Muscle of leg (tissue), 11 donors: ENCODE measurements around the gene FUT7. TPM values are rescaled to one million over a fixed set of nuclear protein-coding genes. Genes with fewer than 3 reads are reported as not detected.
"Not testable (repeated sequence)": the region's sequence is repeated elsewhere in the genome, so short reads cannot be mapped to it uniquely, and the experiment has no call there.

Source experiments
- DNase-seq: peaks from one replicate; pipeline ENCODE4 v3.0.0; 2013
- H3K27ac ChIP-seq: one replicate; pipeline ENCODE4 v1.5.1; 2013; ENCODE audit warnings: mild to moderate bottlenecking, low read length, control low read depth
- H3K27me3 ChIP-seq: one replicate; pipeline ENCODE4 v1.6.1; 2013; ENCODE audit warnings: low read length; ENCODE audit not compliant: control insufficient read depth, insufficient read depth
- H3K36me3 ChIP-seq: one replicate; pipeline ENCODE4 v1.6.1; 2013; ENCODE audit warnings: low read length; ENCODE audit not compliant: control insufficient read depth, insufficient read depth
- H3K4me1 ChIP-seq: one replicate; pipeline ENCODE4 v1.6.1; 2013; ENCODE audit warnings: low read length; ENCODE audit not compliant: control insufficient read depth, insufficient read depth
- H3K4me3 ChIP-seq: one replicate; pipeline ENCODE4 v1.5.1; 2013; ENCODE audit warnings: low read length, control low read depth
- H3K9me3 ChIP-seq: replicated peaks from 2 replicates; pipeline ENCODE4 v1.6.1; 2013; ENCODE audit warnings: low read depth, low read length; ENCODE audit not compliant: control insufficient read depth
- WGBS: methylation state at CpG from one replicate; pipeline ENCODE4 v1.1.5; 2013; ENCODE audit warnings: missing lambda C conversion rate; ENCODE audit not compliant: insufficient coverage; 5-methylcytosine and 5-hydroxymethylcytosine counted together
- polyA plus RNA-seq, 8 donors: library from polyadenylated mRNA; unstranded; fragments of 120-200 nt; gene quantifications; one replicate each; pipeline versions ENCODE4 v1.2.1 to v1.2.3, GENCODE V29; 2013; ENCODE audit warnings: inconsistent platforms in 1 of 8, low replicate concordance in 1 of 8; ENCODE audit not compliant: insufficient read length in 8 of 8, insufficient read depth in 1 of 8
- total RNA-seq: library from RNA; stranded (reverse); fragments of 120-200 nt; gene quantifications from one replicate; pipeline ENCODE4 v1.2.4, GENCODE V29; 2013

Gene FUT7
- total and polyA plus RNA-seq, 9 donors: 0.05 to 0.16 (median 0.10) TPM; not detected in 5

- no peak for DNase-seq
- H3K36me3 ChIP-seq: no peaks in the 10 kb centered on the region
- no peak overlapping the region for H3K27ac ChIP-seq
- WGBS: 80% methylated on average over 22 of the region's 23 CpGs
- H3K9me3 ChIP-seq: no peaks in the 10 kb centered on the region
- peaks cover 7% of the 10 kb centered on the region for H3K27me3 ChIP-seq
- no peak overlapping the region for H3K4me3 ChIP-seq
- peaks cover 25% of the 10 kb centered on the region for H3K4me1 ChIP-seq
These were observed 33.6 kb upstream of the FUT7 start for GRCh38 chr9:137065336-137065967.

GRCh38 chr9:137064880-137065164, 32.9 kb upstream of the FUT7 start:
- peaks cover 7% of the 10 kb centered on the region for H3K27me3 ChIP-seq

GRCh38 chr9:137064027-137064879, 32.4 kb upstream of the FUT7 start:
- 44% methylated on average over 50 of the region's 55 CpGs for WGBS
- no peaks in the 10 kb centered on the region for H3K9me3 ChIP-seq
- peaks cover 20% of the 10 kb centered on the region for H3K4me1 ChIP-seq
- H3K4me3 ChIP-seq: no peak overlapping the region
- H3K27me3 ChIP-seq: peaks cover 2% of the 10 kb centered on the region
- H3K27ac ChIP-seq: no peak overlapping the region
- peak; percentile 54 for DNase-seq
- H3K36me3 ChIP-seq: no peaks in the 10 kb centered on the region

More at GRCh38 chr9:137064880-137065164, 32.9 kb upstream of the FUT7 start:
- Histone ChIP-seq H3K4me1 (peaks cover 25% of the 10 kb centered on the region), H3K4me3 (no peak overlapping the region), H3K36me3 (no peaks in the 10 kb centered on the region), H3K27ac (no peak overlapping the region), H3K9me3 (no peaks in the 10 kb centered on the region)
- WGBS: 87% methylated on average over 5 of the region's 12 CpGs
- DNase-seq: no peak

GRCh38 chr9:137063311-137064026, 31.6 kb upstream of the FUT7 start:
- peaks cover 13% of the 10 kb centered on the region for H3K4me1 ChIP-seq
- H3K27me3 ChIP-seq: no peaks in the 10 kb centered on the region
- no peak for DNase-seq
- no peaks in the 10 kb centered on the region for H3K9me3 ChIP-seq
- H3K36me3 ChIP-seq: no peaks in the 10 kb centered on the region
- H3K27ac ChIP-seq: no peak overlapping the region
- WGBS: 77% methylated on average over 24 of the region's 26 CpGs
- H3K4me3 ChIP-seq: no peak overlapping the region

GRCh38 chr9:137062798-137063197, 30.9 kb upstream of the FUT7 start:
- H3K9me3 ChIP-seq, H3K36me3 ChIP-seq, H3K27me3 ChIP-seq, H3K27ac ChIP-seq, H3K4me3 ChIP-seq, DNase-seq: not testable (repeated sequence)
- WGBS: 73% methylated on average over 4 of the region's 9 CpGs
- H3K4me1 ChIP-seq: peaks cover 12% of the 10 kb centered on the region

- H3K36me3 ChIP-seq: no peaks in the 10 kb centered on the region
- no peak for DNase-seq
- H3K4me3 ChIP-seq: no peak overlapping the region
- H3K9me3 ChIP-seq: no peaks in the 10 kb centered on the region
- H3K27ac ChIP-seq: no peak overlapping the region
- WGBS: 87% methylated on average over 12 of the region's 15 CpGs
- no peaks in the 10 kb centered on the region for H3K27me3 ChIP-seq
- peaks cover 16% of the 10 kb centered on the region for H3K4me1 ChIP-seq
These were observed 30.5 kb upstream of the FUT7 start for GRCh38 chr9:137062384-137062783.

- no peak overlapping the region for H3K4me3 ChIP-seq
- H3K4me1 ChIP-seq: peaks cover 41% of the 10 kb centered on the region
- H3K9me3 ChIP-seq: no peaks in the 10 kb centered on the region
- 70% methylated on average over 6 of the region's 9 CpGs for WGBS
- H3K27me3 ChIP-seq: peaks cover 18% of the 10 kb centered on the region
- H3K27ac ChIP-seq: no peak overlapping the region
- DNase-seq: no peak
- H3K36me3 ChIP-seq: no peaks in the 10 kb centered on the region
These were observed 26.8 kb upstream of the FUT7 start for GRCh38 chr9:137058521-137059234.

GRCh38 chr9:137057545-137057944, 25.7 kb upstream of the FUT7 start:
- 45% methylated on average over 13 of the region's 16 CpGs for WGBS
- peak; percentile 54 for DNase-seq
- peaks cover 51% of the 10 kb centered on the region for H3K4me1 ChIP-seq

GRCh38 chr9:137056739-137057415, 25.0 kb upstream of the FUT7 start:
- Histone ChIP-seq H3K4me3 (no peak overlapping the region), H3K36me3 (no peaks in the 10 kb centered on the region), H3K4me1 (peaks cover 54% of the 10 kb centered on the region), H3K27ac (peak overlapping the region; percentile 42), H3K9me3 (no peaks in the 10 kb centered on the region), H3K27me3 (peaks cover 35% of the 10 kb centered on the region)
- DNase-seq: peak; percentile 57
- 64% methylated on average over 8 of the region's 17 CpGs for WGBS

More at GRCh38 chr9:137057545-137057944, 25.7 kb upstream of the FUT7 start:
- Histone ChIP-seq H3K9me3 (no peaks in the 10 kb centered on the region), H3K4me3 (no peak overlapping the region), H3K27ac (peak overlapping the region; percentile 42), H3K36me3 (no peaks in the 10 kb centered on the region), H3K27me3 (peaks cover 29% of the 10 kb centered on the region)
